Measurements from ENCODE around the gene RAB40C. TPM values are rescaled to one million over a fixed set of nuclear protein-coding genes. Genes with fewer than 3 reads are reported as not detected.

The RAB40C gene
- total RNA-seq, 1 donor from 2014 or later = 5.7 TPM

DNA sequence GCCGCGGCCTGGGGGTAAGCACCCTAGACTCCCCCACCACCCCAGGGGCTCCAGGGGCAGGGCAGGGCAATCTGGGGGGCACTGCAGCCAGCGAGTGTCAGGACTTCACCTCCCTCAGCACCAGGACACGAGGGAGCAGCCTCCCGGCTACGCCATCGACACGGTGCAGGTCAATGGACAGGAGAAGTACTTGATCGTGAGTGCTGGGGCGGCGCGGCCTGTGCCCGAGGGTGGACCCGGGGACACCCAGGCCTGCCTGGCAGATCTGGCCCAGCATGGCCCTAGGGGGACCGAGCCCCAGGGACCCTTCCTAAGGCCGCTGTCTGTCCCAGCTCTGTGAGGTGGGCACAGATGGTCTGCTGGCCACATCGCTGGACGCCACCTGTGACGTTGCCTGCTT, 82.5 kb downstream of the RAB40C start:
- Histone ChIP-seq H3K9me3 (ENCODE audit: control insufficient read depth in 3 of 3, low read length in 3 of 3) (no peaks in the 10 kb centered on the region), H3K4me3 (ENCODE audit: low read length in 3 of 3) (no peak overlapping the region), H3K36me3 (ENCODE audit: control insufficient read depth in 3 of 3, insufficient read depth in 3 of 3, low read length in 3 of 3) (peaks cover 32 to 40% (median 37%) of the 10 kb centered on the region in 3 donors), H3K9ac (ENCODE audit: low read depth in 1 of 3, low read length in 3 of 3) (no peak overlapping the region), H3K27me3 (ENCODE audit: control insufficient read depth in 3 of 3, insufficient read depth in 3 of 3, low read length in 3 of 3) (peaks cover 0 to 15% (median 7%) of the 10 kb centered on the region in 3 donors), H3K27ac (ENCODE audit: low read depth, low read length) (no peak overlapping the region), H3K4me1 (ENCODE audit: control insufficient read depth in 3 of 3, insufficient read depth in 3 of 3, low read length in 3 of 3) (peaks cover 16 to 23% (median 21%) of the 10 kb centered on the region in 3 donors)

DNA sequence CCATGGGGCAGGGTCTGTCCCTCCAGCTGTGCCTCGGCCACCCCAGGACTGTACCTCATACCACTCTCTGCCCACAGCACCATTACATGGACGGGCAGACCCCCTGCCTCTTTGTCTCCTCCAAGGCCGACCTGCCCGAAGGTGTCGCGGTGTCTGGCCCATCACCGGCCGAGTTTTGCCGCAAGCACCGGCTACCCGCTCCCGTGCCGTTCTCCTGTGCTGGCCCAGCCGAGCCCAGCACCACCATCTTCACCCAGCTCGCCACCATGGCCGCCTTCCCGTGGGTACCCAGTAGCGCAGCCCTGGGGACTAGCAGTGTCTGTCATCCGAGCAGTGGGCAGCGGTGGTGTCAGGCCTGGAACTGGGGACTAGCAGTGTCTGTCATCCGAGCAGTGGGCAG, 83.0 kb downstream of the RAB40C start:
- Histone ChIP-seq H3K27ac (ENCODE audit: low read depth, low read length) (no peak overlapping the region), H3K9ac (ENCODE audit: low read depth in 1 of 3, low read length in 3 of 3) (no peak overlapping the region), H3K36me3 (ENCODE audit: control insufficient read depth in 3 of 3, insufficient read depth in 3 of 3, low read length in 3 of 3) (peaks cover 32 to 40% (median 37%) of the 10 kb centered on the region in 3 donors), H3K4me3 (ENCODE audit: low read length in 3 of 3) (no peak overlapping the region), H3K27me3 (ENCODE audit: control insufficient read depth in 3 of 3, insufficient read depth in 3 of 3, low read length in 3 of 3) (peaks cover 0 to 16% (median 7%) of the 10 kb centered on the region in 3 donors), H3K4me1 (ENCODE audit: control insufficient read depth in 3 of 3, insufficient read depth in 3 of 3, low read length in 3 of 3) (peaks cover 12 to 19% (median 17%) of the 10 kb centered on the region in 3 donors), H3K9me3 (ENCODE audit: control insufficient read depth in 3 of 3, low read length in 3 of 3) (no peaks in the 10 kb centered on the region)

DNA sequence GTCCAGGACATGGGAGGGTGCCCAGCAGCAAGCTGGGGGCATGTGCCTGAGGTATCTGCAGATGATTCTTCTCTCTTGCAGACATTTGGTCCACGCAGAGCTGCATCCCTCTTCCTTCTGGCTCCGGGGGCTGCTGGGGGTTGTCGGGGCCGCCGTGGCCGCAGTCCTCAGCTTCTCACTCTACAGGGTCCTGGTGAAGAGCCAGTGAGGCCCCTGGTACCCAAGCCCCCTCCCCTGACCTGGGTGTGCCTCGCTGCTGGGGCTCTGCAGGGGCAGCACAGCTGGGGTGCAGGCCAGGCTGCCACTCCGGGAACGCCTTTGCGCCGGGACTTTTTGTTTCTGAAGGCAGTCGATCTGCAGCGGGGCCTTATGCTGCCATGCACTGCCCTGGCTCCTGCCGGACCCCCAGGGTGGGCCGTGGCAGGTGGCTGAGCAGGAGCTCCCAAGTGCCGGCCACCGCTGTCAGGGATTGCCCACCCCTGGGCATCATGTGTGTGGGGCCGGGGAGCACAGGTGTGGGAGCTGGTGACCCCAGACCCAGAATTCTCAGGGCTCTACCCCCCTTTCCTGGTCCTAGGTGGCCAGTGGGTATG, 83.6 kb downstream of the RAB40C start:
- H3K9ac ChIP-seq (ENCODE audit: low read depth in 1 of 3, low read length in 3 of 3) = no peak overlapping the region
- H3K27ac ChIP-seq (ENCODE audit: low read depth, low read length) = no peak overlapping the region
- peaks cover 12 to 18% (median 17%) of the 10 kb centered on the region in 3 donors for H3K4me1 ChIP-seq (ENCODE audit: control insufficient read depth in 3 of 3, insufficient read depth in 3 of 3, low read length in 3 of 3)
- H3K4me3 ChIP-seq (ENCODE audit: low read length in 3 of 3) = no peak overlapping the region
- no peaks in the 10 kb centered on the region for H3K9me3 ChIP-seq (ENCODE audit: control insufficient read depth in 3 of 3, low read length in 3 of 3)
- H3K27me3 ChIP-seq (ENCODE audit: control insufficient read depth in 3 of 3, insufficient read depth in 3 of 3, low read length in 3 of 3) = peaks cover 0 to 16% (median 7%) of the 10 kb centered on the region in 3 donors
- H3K36me3 ChIP-seq (ENCODE audit: control insufficient read depth in 3 of 3, insufficient read depth in 3 of 3, low read length in 3 of 3) = peaks cover 32 to 40% (median 37%) of the 10 kb centered on the region in 3 donors

DNA sequence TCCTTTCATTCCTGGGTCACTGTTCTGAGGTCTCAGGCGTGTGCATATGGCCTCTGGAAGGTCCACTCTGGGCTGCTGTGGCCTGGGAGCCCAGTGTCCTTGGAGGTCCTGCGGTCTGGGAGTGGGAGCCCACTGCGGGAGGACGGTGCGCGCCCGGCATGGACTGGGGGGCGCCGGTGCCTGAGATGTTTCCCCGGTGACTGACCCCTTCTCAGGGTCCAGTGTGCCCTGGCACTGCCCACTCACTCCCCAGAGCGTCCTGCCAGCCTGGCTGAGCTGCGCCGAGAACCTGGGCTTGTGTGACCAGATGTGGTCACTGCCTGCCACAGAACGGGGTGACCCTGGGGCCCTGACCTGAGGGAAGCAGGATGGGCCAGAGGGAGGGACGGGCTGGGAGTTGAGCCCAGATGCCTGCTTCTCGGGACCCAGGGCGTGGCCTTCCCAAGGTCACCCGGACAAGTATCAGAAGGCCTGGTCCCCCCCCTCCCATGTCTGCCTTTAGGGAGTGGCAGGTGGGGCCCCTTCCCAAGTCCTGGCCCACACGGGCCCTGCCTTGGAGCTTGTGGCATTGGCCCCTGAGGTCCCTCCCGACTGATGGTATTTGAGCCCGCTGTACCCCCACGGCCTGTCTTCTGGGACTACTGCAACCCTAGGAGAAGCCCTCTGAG, 84.5 kb downstream of the RAB40C start:
- H3K27ac ChIP-seq (ENCODE audit: low read depth, low read length) = no peak overlapping the region

DNA sequence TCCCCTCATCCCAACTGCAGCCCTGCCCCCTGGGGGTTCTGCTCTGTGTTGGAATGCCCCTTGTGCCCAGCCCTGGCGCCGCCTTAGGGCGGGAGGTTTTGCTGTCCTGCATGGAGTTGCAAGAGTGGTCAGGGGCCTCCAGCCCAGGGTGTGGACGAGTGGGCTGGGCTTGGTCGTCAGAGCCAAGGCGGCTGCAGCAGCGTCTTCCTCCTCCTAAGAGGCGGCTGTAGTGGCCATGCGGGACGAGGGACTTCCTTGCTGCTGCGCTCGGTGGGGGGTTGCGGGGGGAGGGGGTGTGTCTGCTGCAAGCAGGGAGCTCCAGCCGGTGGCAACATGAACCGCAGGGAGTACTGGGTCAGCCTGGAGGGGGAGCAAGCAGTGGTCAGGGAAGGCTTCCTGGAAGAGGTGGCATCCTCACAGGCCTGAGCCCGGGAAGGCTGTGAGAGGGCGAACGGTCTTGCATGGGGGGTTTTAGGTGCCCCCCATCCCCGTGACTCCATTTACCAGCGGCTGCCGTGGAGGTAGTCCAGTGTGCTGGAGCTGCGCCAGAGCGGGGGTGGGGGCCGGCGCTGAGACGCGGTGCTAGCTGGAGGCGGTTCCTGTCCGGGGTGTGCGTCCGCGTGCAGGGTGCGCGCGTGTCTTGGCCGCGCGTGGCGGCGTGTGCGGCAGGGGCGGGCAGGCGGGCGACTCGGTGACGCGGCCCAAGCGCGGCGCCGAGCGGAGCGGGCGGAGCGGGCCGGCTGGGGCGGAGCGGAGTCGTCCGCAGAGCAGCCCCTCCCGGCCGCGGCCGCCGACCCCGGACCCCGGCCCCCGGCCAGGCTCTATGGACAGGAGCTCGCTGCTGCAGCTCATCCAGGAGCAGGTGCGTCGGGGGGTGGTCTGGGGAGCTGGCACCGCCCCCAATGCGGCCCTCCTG, 85.4 kb downstream of the RAB40C start, which contains the start of gene RHBDL1:
Gene RHBDL1 (plus strand): TSS at position 704 of the 916 bp plus-strand sequence. CDS start 120 bp downstream, at position 824.
- H3K27ac ChIP-seq (ENCODE audit: low read depth, low read length) = no peak within 1 kb of the TSS
- H3K4me1 ChIP-seq (ENCODE audit: control insufficient read depth in 3 of 3, insufficient read depth in 3 of 3, low read length in 3 of 3) = peaks cover 6 to 16% (median 13%) of the 10 kb centered on the region in 3 donors
- peaks cover 0 to 16% (median 7%) of the 10 kb centered on the region in 3 donors for H3K27me3 ChIP-seq (ENCODE audit: control insufficient read depth in 3 of 3, insufficient read depth in 3 of 3, low read length in 3 of 3)
- H3K36me3 ChIP-seq (ENCODE audit: control insufficient read depth in 3 of 3, insufficient read depth in 3 of 3, low read length in 3 of 3) = peaks cover 25 to 36% (median 28%) of the 10 kb centered on the region in 3 donors
- H3K9ac ChIP-seq (ENCODE audit: low read depth in 1 of 3, low read length in 3 of 3) = peak within 1 kb of the TSS in 1 of 3 donors; percentile 57
- peak within 1 kb of the TSS in 2 of 3 donors; percentile 29 to 32 for H3K4me3 ChIP-seq (ENCODE audit: low read length in 3 of 3)
- H3K9me3 ChIP-seq (ENCODE audit: control insufficient read depth in 3 of 3, low read length in 3 of 3) = no peaks in the 10 kb centered on the region

More for the DNA sequence above, 84.5 kb downstream of the RAB40C start:
- Histone ChIP-seq H3K4me3 (ENCODE audit: low read length in 3 of 3) (no peak overlapping the region), H3K27me3 (ENCODE audit: control insufficient read depth in 3 of 3, insufficient read depth in 3 of 3, low read length in 3 of 3) (peaks cover 0 to 16% (median 7%) of the 10 kb centered on the region in 3 donors), H3K9me3 (ENCODE audit: control insufficient read depth in 3 of 3, low read length in 3 of 3) (no peaks in the 10 kb centered on the region), H3K9ac (ENCODE audit: low read depth in 1 of 3, low read length in 3 of 3) (peak overlapping the region in 2 of 3 donors; percentile 33 to 45), H3K36me3 (ENCODE audit: control insufficient read depth in 3 of 3, insufficient read depth in 3 of 3, low read length in 3 of 3) (peaks cover 30 to 37% (median 36%) of the 10 kb centered on the region in 3 donors), H3K4me1 (ENCODE audit: control insufficient read depth in 3 of 3, insufficient read depth in 3 of 3, low read length in 3 of 3) (peaks cover 5 to 16% (median 10%) of the 10 kb centered on the region in 3 donors)

DNA sequence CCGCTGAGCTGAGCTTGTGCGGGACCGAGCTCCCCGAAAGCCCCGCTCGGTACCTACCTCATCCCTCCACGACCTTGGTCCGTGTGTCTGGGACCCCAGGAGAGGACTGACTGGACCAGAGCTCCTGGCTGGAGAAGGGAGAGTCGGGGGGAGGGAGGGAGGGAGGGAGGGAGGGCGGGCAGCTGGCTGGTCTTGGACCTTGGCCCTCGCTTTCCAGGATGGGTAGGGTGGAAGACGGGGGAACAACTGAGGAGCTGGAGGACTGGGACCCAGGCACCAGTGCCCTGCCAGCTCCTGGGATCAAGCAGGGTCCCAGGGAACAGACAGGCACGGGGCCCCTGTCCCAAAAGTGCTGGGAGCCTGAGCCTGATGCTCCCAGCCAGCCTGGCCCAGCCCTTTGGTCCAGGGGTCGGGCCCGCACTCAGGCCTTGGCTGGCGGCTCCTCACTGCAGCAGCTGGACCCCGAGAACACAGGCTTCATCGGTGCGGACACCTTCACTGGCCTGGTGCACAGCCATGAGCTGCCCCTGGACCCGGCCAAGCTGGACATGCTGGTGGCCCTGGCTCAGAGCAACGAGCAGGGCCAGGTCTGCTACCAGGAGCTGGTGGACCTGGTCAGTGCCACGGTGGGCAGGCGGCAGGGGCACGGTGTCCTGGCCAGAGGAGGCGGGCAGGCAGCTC, 86.2 kb downstream of the RAB40C start:
- no peaks in the 10 kb centered on the region for H3K9me3 ChIP-seq (ENCODE audit: control insufficient read depth in 3 of 3, low read length in 3 of 3)
- peaks cover 10 to 20% (median 17%) of the 10 kb centered on the region in 3 donors for H3K4me1 ChIP-seq (ENCODE audit: control insufficient read depth in 3 of 3, insufficient read depth in 3 of 3, low read length in 3 of 3)
- H3K27me3 ChIP-seq (ENCODE audit: control insufficient read depth in 3 of 3, insufficient read depth in 3 of 3, low read length in 3 of 3) = peaks cover 0 to 16% (median 7%) of the 10 kb centered on the region in 3 donors
- H3K27ac ChIP-seq (ENCODE audit: low read depth, low read length) = no peak overlapping the region
- H3K4me3 ChIP-seq (ENCODE audit: low read length in 3 of 3) = no peak overlapping the region
- H3K9ac ChIP-seq (ENCODE audit: low read depth in 1 of 3, low read length in 3 of 3) = peak overlapping the region in 1 of 3 donors; percentile 57
- peaks cover 17 to 28% (median 21%) of the 10 kb centered on the region in 3 donors for H3K36me3 ChIP-seq (ENCODE audit: control insufficient read depth in 3 of 3, insufficient read depth in 3 of 3, low read length in 3 of 3)

DNA sequence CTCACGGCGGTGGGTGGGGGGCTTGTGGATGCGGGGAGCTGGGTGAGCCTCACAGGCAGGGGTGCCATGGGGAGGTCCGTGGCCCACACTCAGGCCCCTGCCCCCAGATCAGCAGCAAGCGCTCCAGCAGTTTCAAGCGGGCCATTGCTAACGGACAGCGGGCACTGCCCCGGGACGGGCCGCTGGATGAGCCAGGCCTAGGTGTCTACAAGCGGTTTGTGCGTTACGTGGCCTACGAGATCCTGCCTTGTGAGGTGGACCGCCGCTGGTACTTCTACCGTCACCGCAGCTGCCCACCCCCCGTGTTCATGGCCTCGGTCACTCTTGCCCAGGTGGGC, 86.7 kb downstream of the RAB40C start:
- Histone ChIP-seq H3K4me3 (ENCODE audit: low read length in 3 of 3) (no peak overlapping the region), H3K9ac (ENCODE audit: low read depth in 1 of 3, low read length in 3 of 3) (no peak overlapping the region), H3K36me3 (ENCODE audit: control insufficient read depth in 3 of 3, insufficient read depth in 3 of 3, low read length in 3 of 3) (peaks cover 16 to 23% (median 17%) of the 10 kb centered on the region in 3 donors), H3K27me3 (ENCODE audit: control insufficient read depth in 3 of 3, insufficient read depth in 3 of 3, low read length in 3 of 3) (peaks cover 0 to 16% (median 7%) of the 10 kb centered on the region in 3 donors), H3K27ac (ENCODE audit: low read depth, low read length) (no peak overlapping the region), H3K9me3 (ENCODE audit: control insufficient read depth in 3 of 3, low read length in 3 of 3) (no peaks in the 10 kb centered on the region), H3K4me1 (ENCODE audit: control insufficient read depth in 3 of 3, insufficient read depth in 3 of 3, low read length in 3 of 3) (peaks cover 15 to 25% (median 22%) of the 10 kb centered on the region in 3 donors)

DNA sequence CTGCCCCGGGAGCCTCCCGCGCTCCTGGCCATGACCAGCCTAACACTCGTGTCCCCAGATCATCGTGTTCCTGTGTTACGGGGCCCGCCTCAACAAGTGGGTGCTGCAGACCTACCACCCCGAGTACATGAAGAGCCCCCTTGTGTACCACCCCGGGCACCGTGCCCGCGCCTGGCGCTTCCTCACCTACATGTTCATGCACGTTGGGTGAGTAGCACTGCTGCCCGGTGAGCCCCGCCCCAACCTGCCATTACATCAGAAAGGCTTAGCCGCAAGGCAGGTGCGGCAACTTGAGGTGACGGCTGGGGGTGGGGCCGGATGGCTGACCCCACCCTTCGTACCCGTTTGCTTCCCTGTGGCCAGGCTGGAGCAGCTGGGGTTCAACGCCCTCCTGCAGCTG, 87.0 kb downstream of the RAB40C start:
- H3K9me3 ChIP-seq (ENCODE audit: control insufficient read depth in 3 of 3, low read length in 3 of 3) = no peaks in the 10 kb centered on the region
- no peak overlapping the region for H3K9ac ChIP-seq (ENCODE audit: low read depth in 1 of 3, low read length in 3 of 3)
- H3K36me3 ChIP-seq (ENCODE audit: control insufficient read depth in 3 of 3, insufficient read depth in 3 of 3, low read length in 3 of 3) = peaks cover 17 to 24% (median 19%) of the 10 kb centered on the region in 3 donors
- H3K4me1 ChIP-seq (ENCODE audit: control insufficient read depth in 3 of 3, insufficient read depth in 3 of 3, low read length in 3 of 3) = peaks cover 18 to 29% (median 26%) of the 10 kb centered on the region in 3 donors
- H3K27me3 ChIP-seq (ENCODE audit: control insufficient read depth in 3 of 3, insufficient read depth in 3 of 3, low read length in 3 of 3) = peaks cover 0 to 16% (median 7%) of the 10 kb centered on the region in 3 donors
- no peak overlapping the region for H3K27ac ChIP-seq (ENCODE audit: low read depth, low read length)
- no peak overlapping the region for H3K4me3 ChIP-seq (ENCODE audit: low read length in 3 of 3)
